H1 (cell line): ENCODE measurements around the gene LRRC32. TPM values are rescaled to one million over a fixed set of nuclear protein-coding genes. Genes with fewer than 3 reads are reported as not detected.

ENCODE experiments used
- BCL11A ChIP-seq, 2 experiments: IDR thresholded peaks; one replicate each; pipeline ENCODE4 v1.6.1; 2011; ENCODE audit warnings: low read depth in 2 of 2, low read length in 2 of 2, mild to moderate bottlenecking in 2 of 2
- CHD1 ChIP-seq: IDR thresholded peaks from 2 replicates; pipeline ENCODE4 v1.6.1; 2012; ENCODE audit warnings: low read depth, low read length, improper control_type of control experiment
- EP300 ChIP-seq, 2 experiments: IDR thresholded peaks; 1 replicate in 1 of 2; 2 replicates in 1 of 2; pipeline ENCODE4 v1.6.1; 2011 to 2012; ENCODE audit warnings: low read depth in 2 of 2, low read length in 2 of 2, mild to moderate bottlenecking in 2 of 2, borderline replicate concordance in 1 of 2, inconsistent platforms in 1 of 2, moderate library complexity in 1 of 2
- FOSL1 ChIP-seq: IDR thresholded peaks from 2 replicates; pipeline ENCODE4 v1.6.1; 2011; ENCODE audit warnings: mild to moderate bottlenecking, low read depth, low read length, moderate library complexity; ENCODE audit not compliant: insufficient read depth
- KDM4A ChIP-seq: IDR thresholded peaks from one replicate; pipeline ENCODE4 v1.7.1; 2012; ENCODE audit warnings: low read depth, mild to moderate bottlenecking, moderate library complexity, low read length, inconsistent platforms; ENCODE audit not compliant: severe bottlenecking
- POU5F1 ChIP-seq: IDR thresholded peaks from 2 replicates; pipeline ENCODE4 v1.6.1; 2011; ENCODE audit warnings: low read depth, mild to moderate bottlenecking, low read length, moderate library complexity
- SIN3A ChIP-seq, 2 experiments: IDR thresholded peaks in 1 of 2; conservative IDR thresholded peaks in 1 of 2; 2 replicates each; pipeline ENCODE4 v1.6.1; 2011 to 2012; ENCODE audit warnings: low read length in 2 of 2, improper control_type of control experiment in 1 of 2, low read depth in 1 of 2, mild to moderate bottlenecking in 1 of 2
- SIRT6 ChIP-seq: IDR thresholded peaks from one replicate; pipeline ENCODE4 v1.7.1; 2012; ENCODE audit warnings: low read length, inconsistent platforms
- SRF ChIP-seq: IDR thresholded peaks from 2 replicates; pipeline ENCODE4 v1.6.1; 2011; ENCODE audit warnings: mild to moderate bottlenecking, low read depth, low read length, moderate library complexity
- TBP ChIP-seq: IDR thresholded peaks from 2 replicates; pipeline ENCODE4 v1.6.1; 2011; ENCODE audit warnings: low read depth, low read length, improper control_type of control experiment
- TEAD4 ChIP-seq: IDR thresholded peaks from 2 replicates; pipeline ENCODE4 v1.6.1; 2012; ENCODE audit warnings: low read depth, low read length, inconsistent platforms, mixed read lengths
- YY1 ChIP-seq: IDR thresholded peaks from 2 replicates; pipeline ENCODE4 v1.6.1; 2011; ENCODE audit warnings: low read depth, mild to moderate bottlenecking, low read length
- polyA plus RNA-seq, 7 experiments: library from polyadenylated mRNA; depleted of rRNA in 3 of 7; stranded (reverse) in 5 of 7; unstranded in 2 of 7; fragments of >200 nt in 5 of 7; fragments of 200-250 nt in 2 of 7; gene quantifications; 1 replicate in 5 of 7; 2 replicates in 1 of 7; 4 replicates in 1 of 7; pipeline versions ENCODE4 v1.2.1 to v1.2.3, GENCODE V29; 2011 to 2013; ENCODE audit warnings: missing spikeins in 2 of 7, mixed read lengths in 2 of 7
- total RNA-seq: library from RNA; stranded (reverse); fragmentation: NEBNext Ultra II Directional; extraction: Animal tissue kit (Norgen Biotek cat#: 25700); gene quantifications from 2 replicates; pipeline ENCODE4 v1.2.1, GENCODE V29; 2021
- TF ChIP-seq, protein P1 (sequence below): fragments of 300-600 bp; sonication (generic); IDR thresholded peaks from 2 replicates; pipeline ENCODE4 v1.7.1; 2012; ENCODE audit warnings: low read length, moderate library complexity, mild to moderate bottlenecking, inconsistent platforms; ENCODE audit not compliant: insufficient replicate concordance

LRRC32 gene
- total and polyA plus RNA-seq, 2 of the 8 experiments (the other 6 are each of a cell fraction or from before 2014, with no cell fraction given): 0.99 to 1.9 TPM

DNA sequence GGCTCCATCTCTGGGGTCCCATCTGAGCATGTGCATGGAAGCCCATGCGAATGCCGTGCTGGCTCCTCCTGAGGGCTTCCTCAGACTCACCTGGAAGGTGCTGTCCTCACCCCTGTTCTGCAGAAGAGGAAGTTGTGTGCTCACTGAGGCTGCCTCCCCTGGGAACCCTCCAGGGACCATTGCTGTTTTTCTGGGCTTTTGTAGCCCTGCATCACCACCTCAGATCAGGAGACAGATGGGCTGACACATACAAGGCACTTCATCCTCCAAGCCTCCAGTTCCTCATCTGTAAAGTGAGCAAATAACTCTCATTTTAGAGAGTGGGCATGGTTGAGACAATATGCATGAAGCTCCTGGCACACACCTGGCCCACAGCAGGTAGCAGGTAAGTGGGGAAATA, 12.1 kb upstream of the LRRC32 start (continued):
- TF ChIP-seq, protein P1, sequence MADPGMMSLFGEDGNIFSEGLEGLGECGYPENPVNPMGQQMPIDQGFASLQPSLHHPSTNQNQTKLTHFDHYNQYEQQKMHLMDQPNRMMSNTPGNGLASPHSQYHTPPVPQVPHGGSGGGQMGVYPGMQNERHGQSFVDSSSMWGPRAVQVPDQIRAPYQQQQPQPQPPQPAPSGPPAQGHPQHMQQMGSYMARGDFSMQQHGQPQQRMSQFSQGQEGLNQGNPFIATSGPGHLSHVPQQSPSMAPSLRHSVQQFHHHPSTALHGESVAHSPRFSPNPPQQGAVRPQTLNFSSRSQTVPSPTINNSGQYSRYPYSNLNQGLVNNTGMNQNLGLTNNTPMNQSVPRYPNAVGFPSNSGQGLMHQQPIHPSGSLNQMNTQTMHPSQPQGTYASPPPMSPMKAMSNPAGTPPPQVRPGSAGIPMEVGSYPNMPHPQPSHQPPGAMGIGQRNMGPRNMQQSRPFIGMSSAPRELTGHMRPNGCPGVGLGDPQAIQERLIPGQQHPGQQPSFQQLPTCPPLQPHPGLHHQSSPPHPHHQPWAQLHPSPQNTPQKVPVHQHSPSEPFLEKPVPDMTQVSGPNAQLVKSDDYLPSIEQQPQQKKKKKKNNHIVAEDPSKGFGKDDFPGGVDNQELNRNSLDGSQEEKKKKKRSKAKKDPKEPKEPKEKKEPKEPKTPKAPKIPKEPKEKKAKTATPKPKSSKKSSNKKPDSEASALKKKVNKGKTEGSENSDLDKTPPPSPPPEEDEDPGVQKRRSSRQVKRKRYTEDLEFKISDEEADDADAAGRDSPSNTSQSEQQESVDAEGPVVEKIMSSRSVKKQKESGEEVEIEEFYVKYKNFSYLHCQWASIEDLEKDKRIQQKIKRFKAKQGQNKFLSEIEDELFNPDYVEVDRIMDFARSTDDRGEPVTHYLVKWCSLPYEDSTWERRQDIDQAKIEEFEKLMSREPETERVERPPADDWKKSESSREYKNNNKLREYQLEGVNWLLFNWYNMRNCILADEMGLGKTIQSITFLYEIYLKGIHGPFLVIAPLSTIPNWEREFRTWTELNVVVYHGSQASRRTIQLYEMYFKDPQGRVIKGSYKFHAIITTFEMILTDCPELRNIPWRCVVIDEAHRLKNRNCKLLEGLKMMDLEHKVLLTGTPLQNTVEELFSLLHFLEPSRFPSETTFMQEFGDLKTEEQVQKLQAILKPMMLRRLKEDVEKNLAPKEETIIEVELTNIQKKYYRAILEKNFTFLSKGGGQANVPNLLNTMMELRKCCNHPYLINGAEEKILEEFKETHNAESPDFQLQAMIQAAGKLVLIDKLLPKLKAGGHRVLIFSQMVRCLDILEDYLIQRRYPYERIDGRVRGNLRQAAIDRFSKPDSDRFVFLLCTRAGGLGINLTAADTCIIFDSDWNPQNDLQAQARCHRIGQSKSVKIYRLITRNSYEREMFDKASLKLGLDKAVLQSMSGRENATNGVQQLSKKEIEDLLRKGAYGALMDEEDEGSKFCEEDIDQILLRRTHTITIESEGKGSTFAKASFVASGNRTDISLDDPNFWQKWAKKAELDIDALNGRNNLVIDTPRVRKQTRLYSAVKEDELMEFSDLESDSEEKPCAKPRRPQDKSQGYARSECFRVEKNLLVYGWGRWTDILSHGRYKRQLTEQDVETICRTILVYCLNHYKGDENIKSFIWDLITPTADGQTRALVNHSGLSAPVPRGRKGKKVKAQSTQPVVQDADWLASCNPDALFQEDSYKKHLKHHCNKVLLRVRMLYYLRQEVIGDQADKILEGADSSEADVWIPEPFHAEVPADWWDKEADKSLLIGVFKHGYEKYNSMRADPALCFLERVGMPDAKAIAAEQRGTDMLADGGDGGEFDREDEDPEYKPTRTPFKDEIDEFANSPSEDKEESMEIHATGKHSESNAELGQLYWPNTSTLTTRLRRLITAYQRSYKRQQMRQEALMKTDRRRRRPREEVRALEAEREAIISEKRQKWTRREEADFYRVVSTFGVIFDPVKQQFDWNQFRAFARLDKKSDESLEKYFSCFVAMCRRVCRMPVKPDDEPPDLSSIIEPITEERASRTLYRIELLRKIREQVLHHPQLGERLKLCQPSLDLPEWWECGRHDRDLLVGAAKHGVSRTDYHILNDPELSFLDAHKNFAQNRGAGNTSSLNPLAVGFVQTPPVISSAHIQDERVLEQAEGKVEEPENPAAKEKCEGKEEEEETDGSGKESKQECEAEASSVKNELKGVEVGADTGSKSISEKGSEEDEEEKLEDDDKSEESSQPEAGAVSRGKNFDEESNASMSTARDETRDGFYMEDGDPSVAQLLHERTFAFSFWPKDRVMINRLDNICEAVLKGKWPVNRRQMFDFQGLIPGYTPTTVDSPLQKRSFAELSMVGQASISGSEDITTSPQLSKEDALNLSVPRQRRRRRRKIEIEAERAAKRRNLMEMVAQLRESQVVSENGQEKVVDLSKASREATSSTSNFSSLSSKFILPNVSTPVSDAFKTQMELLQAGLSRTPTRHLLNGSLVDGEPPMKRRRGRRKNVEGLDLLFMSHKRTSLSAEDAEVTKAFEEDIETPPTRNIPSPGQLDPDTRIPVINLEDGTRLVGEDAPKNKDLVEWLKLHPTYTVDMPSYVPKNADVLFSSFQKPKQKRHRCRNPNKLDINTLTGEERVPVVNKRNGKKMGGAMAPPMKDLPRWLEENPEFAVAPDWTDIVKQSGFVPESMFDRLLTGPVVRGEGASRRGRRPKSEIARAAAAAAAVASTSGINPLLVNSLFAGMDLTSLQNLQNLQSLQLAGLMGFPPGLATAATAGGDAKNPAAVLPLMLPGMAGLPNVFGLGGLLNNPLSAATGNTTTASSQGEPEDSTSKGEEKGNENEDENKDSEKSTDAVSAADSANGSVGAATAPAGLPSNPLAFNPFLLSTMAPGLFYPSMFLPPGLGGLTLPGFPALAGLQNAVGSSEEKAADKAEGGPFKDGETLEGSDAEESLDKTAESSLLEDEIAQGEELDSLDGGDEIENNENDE: no peak
- no peak for TF ChIP-seq CHD1
- no peak for TF ChIP-seq POU5F1
- TF ChIP-seq EP300 (IDR thresholded peaks at IDR 0.05; ENCODE audit: borderline replicate concordance in 1 of 2, low read depth in 2 of 2, low read length in 2 of 2): no peak
- TF ChIP-seq BCL11A (IDR thresholded peaks at IDR 0.05; ENCODE audit: low read depth in 2 of 2, low read length in 2 of 2): no peak
- no peak for TF ChIP-seq KDM4A
- TF ChIP-seq TBP: no peak
- TF ChIP-seq SIRT6: no peak
- TF ChIP-seq YY1: no peak
- TF ChIP-seq SIN3A (conservative IDR thresholded peaks at IDR 0.05 in 1 of 2, IDR thresholded peaks at IDR 0.05 in 1 of 2; ENCODE audit: low read depth in 1 of 2, low read length in 2 of 2): no peak
- TF ChIP-seq FOSL1: no peak
- no peak for TF ChIP-seq TEAD4
- TF ChIP-seq SRF: no peak
